AG10803 (cell line): Measurements from ENCODE around the gene KDM2A.
A peak's percentile ranks its signal among the peaks of the same experiment; 100 is the strongest.

ENCODE experiments used
- DNase-seq: peaks from one replicate; pipeline ENCODE4 v3.0.0; 2010; ENCODE audit warnings: low read depth
- H3K4me3 ChIP-seq: 2 replicates; pipeline ENCODE4 v1.5.1; 2011; ENCODE audit warnings: mild to moderate bottlenecking, low read length, control low read depth
- CTCF ChIP-seq: conservative IDR thresholded peaks from 2 replicates; pipeline ENCODE4 v1.5.1; 2011; ENCODE audit warnings: mild to moderate bottlenecking, low read length, control low read depth, inconsistent platforms

Gene KDM2A

GRCh38 chr11:67118801-67119584, at the start of gene KDM2A:
KDM2A (plus strand) TSS chr11:67119263; CDS start chr11:67121317, 2,054 bp downstream.
- no peak for TF ChIP-seq CTCF
- peak within 1 kb of the TSS; percentile 96 for H3K4me3 ChIP-seq
- DNase-seq, result peak; percentile 99

- TF ChIP-seq CTCF, result peak; percentile 73
- H3K4me3 ChIP-seq, result no peak overlapping the region
- peak; percentile 56 for DNase-seq
Observed at GRCh38 chr11:67071420-67072284, 47.4 kb upstream of the KDM2A start.

- no peak overlapping the region for H3K4me3 ChIP-seq
- DNase-seq, result no peak
- TF ChIP-seq CTCF, result no peak
Observed at GRCh38 chr11:67072295-67072694, 46.8 kb upstream of the KDM2A start.

GRCh38 chr11:67073908-67074307, 45.2 kb upstream of the KDM2A start:
- H3K4me3 ChIP-seq, result no peak overlapping the region
- no peak for TF ChIP-seq CTCF
- DNase-seq, result no peak

- no peak overlapping the region for H3K4me3 ChIP-seq
- no peak for DNase-seq
- no peak for TF ChIP-seq CTCF
Observed at GRCh38 chr11:67076202-67076601, 42.9 kb upstream of the KDM2A start.

GRCh38 chr11:67079065-67079705, 39.9 kb upstream of the KDM2A start:
- DNase-seq, result no peak

More at GRCh38 chr11:67079065-67079705, 39.9 kb upstream of the KDM2A start:
- H3K4me3 ChIP-seq, result no peak overlapping the region
- TF ChIP-seq CTCF, result no peak
